ENCODE data around the gene RNF223. TPM values are rescaled to one million over a fixed set of nuclear protein-coding genes. Genes with fewer than 3 reads are reported as not detected.

Gene RNF223
- polyA plus RNA-seq, 1 donor (not counting 4 experiments of a cell fraction or from before 2014, with no cell fraction given) = 0.22 TPM

DNA sequence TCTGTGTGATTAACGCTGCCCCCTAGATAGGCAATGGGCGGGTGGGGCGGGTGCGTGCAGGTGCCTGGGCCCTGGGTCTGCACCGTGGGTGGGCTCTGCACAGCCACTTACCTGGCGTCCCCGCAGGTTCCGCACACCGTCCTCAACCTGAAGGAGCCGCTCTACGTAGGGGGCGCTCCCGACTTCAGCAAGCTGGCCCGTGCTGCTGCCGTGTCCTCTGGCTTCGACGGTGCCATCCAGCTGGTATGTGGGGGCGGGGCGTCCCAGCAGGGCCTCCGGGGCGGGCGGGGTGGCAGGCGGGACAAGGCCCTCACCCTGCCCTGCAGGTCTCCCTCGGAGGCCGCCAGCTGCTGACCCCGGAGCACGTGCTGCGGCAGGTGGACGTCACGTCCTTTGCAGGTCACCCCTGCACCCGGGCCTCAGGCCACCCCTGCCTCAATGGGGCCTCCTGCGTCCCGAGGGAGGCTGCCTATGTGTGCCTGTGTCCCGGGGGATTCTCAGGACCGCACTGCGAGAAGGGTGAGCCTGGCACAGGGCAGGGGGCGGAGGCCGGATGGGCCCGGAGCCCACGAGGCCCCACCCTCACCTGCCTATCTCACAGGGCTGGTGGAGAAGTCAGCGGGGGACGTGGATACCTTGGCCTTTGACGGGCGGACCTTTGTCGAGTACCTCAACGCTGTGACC is 22.8 kb downstream of the RNF223 start:
- FAIRE-seq (no peak), DNase-seq (ENCODE audit: low read depth, low spot score) (no peak)
- Histone ChIP-seq H3K9me3 (ENCODE audit: control insufficient read depth, low read depth, low read length) (no peaks in the 10 kb centered on the region), H3K9ac (ENCODE audit: control insufficient read depth, extremely low read depth, insufficient read depth, low read length) (no peak overlapping the region), H3K9me1 (ENCODE audit: control insufficient read depth, extremely low read depth, insufficient read depth, low read length) (no peaks in the 10 kb centered on the region), H4K20me1 (ENCODE audit: control insufficient read depth, extremely low read depth, insufficient read depth, low read length) (peaks cover 21% of the 10 kb centered on the region), H3K79me2 (ENCODE audit: control insufficient read depth, insufficient read depth, low read length) (no peaks in the 10 kb centered on the region), H3K27ac (ENCODE audit: control insufficient read depth, insufficient read depth, low read length) (no peak overlapping the region), H3K4me3 (ENCODE audit: control insufficient read depth in 2 of 3, extremely low read depth in 1 of 3, insufficient read depth in 2 of 3, low read depth in 1 of 3, low read length in 3 of 3) (no peak overlapping the region), H2AFZ (ENCODE audit: control insufficient read depth, low read length) (no peak overlapping the region), H3K4me1 (ENCODE audit: control insufficient read depth, extremely low read depth, insufficient read depth, low read length) (no peaks in the 10 kb centered on the region), H3K27me3 (ENCODE audit: control insufficient read depth, extremely low read depth, insufficient read depth, low read length) (no peaks in the 10 kb centered on the region), H3K4me2 (ENCODE audit: control insufficient read depth, extremely low read depth, insufficient read depth, low read depth, low read length) (no peak overlapping the region), H3K36me3 (ENCODE audit: control insufficient read depth in 2 of 2, extremely low read depth in 1 of 2, insufficient read depth in 2 of 2, low read length in 2 of 2) (peaks cover 44 to 51% of the 10 kb centered on the region in 2 experiments)
- TF ChIP-seq, protein P1, sequence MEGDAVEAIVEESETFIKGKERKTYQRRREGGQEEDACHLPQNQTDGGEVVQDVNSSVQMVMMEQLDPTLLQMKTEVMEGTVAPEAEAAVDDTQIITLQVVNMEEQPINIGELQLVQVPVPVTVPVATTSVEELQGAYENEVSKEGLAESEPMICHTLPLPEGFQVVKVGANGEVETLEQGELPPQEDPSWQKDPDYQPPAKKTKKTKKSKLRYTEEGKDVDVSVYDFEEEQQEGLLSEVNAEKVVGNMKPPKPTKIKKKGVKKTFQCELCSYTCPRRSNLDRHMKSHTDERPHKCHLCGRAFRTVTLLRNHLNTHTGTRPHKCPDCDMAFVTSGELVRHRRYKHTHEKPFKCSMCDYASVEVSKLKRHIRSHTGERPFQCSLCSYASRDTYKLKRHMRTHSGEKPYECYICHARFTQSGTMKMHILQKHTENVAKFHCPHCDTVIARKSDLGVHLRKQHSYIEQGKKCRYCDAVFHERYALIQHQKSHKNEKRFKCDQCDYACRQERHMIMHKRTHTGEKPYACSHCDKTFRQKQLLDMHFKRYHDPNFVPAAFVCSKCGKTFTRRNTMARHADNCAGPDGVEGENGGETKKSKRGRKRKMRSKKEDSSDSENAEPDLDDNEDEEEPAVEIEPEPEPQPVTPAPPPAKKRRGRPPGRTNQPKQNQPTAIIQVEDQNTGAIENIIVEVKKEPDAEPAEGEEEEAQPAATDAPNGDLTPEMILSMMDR (optimal IDR thresholded peaks at IDR 0.05 in 1 of 3, IDR thresholded peaks at IDR 0.05 in 1 of 3, conservative IDR thresholded peaks at IDR 0.05 in 1 of 3; ENCODE audit: extremely low read depth in 1 of 3, insufficient read depth in 2 of 3, low read length in 3 of 3) = no peak
- TF ChIP-seq EZH2 (IDR thresholded peaks at IDR 0.05; ENCODE audit: low read length) = no peak
- dilution Hi-C loops (cut with MboI; ENCODE audit: extremely low pct_ligation_motif_present, low sequenced_read_pairs) = no loop called here

DNA sequence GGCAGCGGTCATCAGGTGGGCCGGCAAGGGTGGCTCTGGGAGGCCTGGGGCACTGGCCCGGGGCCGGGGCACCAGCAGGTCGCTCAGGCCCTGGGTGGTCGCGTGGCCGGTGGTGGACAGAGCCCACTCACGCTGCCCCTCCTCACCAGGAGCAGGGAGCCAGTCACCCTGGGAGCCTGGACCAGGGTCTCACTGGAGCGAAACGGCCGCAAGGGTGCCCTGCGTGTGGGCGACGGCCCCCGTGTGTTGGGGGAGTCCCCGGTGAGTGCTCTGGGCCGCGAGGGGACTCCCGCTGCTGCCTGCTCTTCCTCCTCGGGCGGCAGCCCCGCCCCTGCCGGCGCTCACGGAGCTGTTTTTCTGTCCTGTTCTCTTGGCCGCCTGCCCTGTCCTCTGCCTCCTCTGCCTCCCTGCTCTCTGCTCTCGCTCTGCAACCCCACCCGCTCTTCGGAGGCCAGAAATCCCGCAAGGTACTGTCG is 23.5 kb downstream of the RNF223 start:
- H3K9me1 ChIP-seq (ENCODE audit: control insufficient read depth, extremely low read depth, insufficient read depth, low read length) = no peaks in the 10 kb centered on the region
- dilution Hi-C loops (cut with MboI; ENCODE audit: extremely low pct_ligation_motif_present, low sequenced_read_pairs) = no loop called here
- H4K20me1 ChIP-seq (ENCODE audit: control insufficient read depth, extremely low read depth, insufficient read depth, low read length) = peaks cover 17% of the 10 kb centered on the region
- no peaks in the 10 kb centered on the region for H3K4me1 ChIP-seq (ENCODE audit: control insufficient read depth, extremely low read depth, insufficient read depth, low read length)
- no peak for DNase-seq (ENCODE audit: low read depth, low spot score)
- H3K27me3 ChIP-seq (ENCODE audit: control insufficient read depth, extremely low read depth, insufficient read depth, low read length) = no peaks in the 10 kb centered on the region
- H3K4me2 ChIP-seq (ENCODE audit: control insufficient read depth, extremely low read depth, insufficient read depth, low read depth, low read length) = no peak overlapping the region
- H2AFZ ChIP-seq (ENCODE audit: control insufficient read depth, low read length) = no peak overlapping the region
- H3K9me3 ChIP-seq (ENCODE audit: control insufficient read depth, low read depth, low read length) = no peaks in the 10 kb centered on the region
- FAIRE-seq = no peak
- no peak for TF ChIP-seq EZH2 (IDR thresholded peaks at IDR 0.05; ENCODE audit: low read length)
- TF ChIP-seq, protein P1 (optimal IDR thresholded peaks at IDR 0.05 in 1 of 3, IDR thresholded peaks at IDR 0.05 in 1 of 3, conservative IDR thresholded peaks at IDR 0.05 in 1 of 3; ENCODE audit: extremely low read depth in 1 of 3, insufficient read depth in 2 of 3, low read length in 3 of 3) = no peak
- no peak overlapping the region for H3K4me3 ChIP-seq (ENCODE audit: control insufficient read depth in 2 of 3, extremely low read depth in 1 of 3, insufficient read depth in 2 of 3, low read depth in 1 of 3, low read length in 3 of 3)
- peaks cover 48 to 56% of the 10 kb centered on the region in 2 experiments for H3K36me3 ChIP-seq (ENCODE audit: control insufficient read depth in 2 of 2, extremely low read depth in 1 of 2, insufficient read depth in 2 of 2, low read length in 2 of 2)
- H3K79me2 ChIP-seq (ENCODE audit: control insufficient read depth, insufficient read depth, low read length) = no peaks in the 10 kb centered on the region
- H3K27ac ChIP-seq (ENCODE audit: control insufficient read depth, insufficient read depth, low read length) = no peak overlapping the region
- no peak overlapping the region for H3K9ac ChIP-seq (ENCODE audit: control insufficient read depth, extremely low read depth, insufficient read depth, low read length)
